Esophagus squamous epithelium (tissue), 4 donors: ENCODE measurements around the gene C11orf21.

Source experiments
- POLR2A ChIP-seq, 4 donors: fragments of 450-650 bp; IDR thresholded peaks; one replicate each; pipeline ENCODE4 v1.6.1; 2017; ENCODE audit warnings: antibody characterized with exemption in 4 of 4, mild to moderate bottlenecking in 4 of 4, moderate library complexity in 3 of 4
- TF ChIP-seq, protein P1 (sequence below), 6 experiments: fragments of 450-650 bp in 4 of 6; fragments of 200-600 bp in 2 of 6; sonication (generic) in 2 of 6; IDR thresholded peaks; one replicate each; pipeline ENCODE4 v1.5.1; 2016 to 2019; ENCODE audit warnings: antibody characterized with exemption in 6 of 6, mild to moderate bottlenecking in 4 of 6, moderate library complexity in 4 of 6

DNA sequence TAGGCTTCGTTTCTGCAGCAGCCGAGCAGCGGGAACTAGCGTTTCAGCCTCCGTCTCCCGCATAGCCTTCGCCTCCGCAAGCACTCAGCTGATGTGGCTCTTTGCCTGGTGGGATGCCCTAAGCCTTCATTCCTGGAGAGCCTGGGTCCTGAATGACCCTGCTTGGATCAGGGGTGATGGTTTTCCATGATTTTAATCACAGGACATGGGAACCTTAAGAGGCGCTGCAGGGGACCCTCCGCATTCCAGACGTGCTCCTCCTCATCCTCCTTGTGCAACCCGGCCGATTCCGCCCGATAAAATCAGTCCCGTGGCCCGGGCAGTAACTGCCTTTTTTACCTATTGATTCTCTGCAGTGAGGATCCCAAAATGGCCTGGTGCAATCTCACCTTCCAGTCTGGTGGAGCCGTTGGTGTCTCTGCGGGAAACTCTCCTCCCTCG lies 8.2 kb downstream of the C11orf21 start:
- TF ChIP-seq, protein P1, sequence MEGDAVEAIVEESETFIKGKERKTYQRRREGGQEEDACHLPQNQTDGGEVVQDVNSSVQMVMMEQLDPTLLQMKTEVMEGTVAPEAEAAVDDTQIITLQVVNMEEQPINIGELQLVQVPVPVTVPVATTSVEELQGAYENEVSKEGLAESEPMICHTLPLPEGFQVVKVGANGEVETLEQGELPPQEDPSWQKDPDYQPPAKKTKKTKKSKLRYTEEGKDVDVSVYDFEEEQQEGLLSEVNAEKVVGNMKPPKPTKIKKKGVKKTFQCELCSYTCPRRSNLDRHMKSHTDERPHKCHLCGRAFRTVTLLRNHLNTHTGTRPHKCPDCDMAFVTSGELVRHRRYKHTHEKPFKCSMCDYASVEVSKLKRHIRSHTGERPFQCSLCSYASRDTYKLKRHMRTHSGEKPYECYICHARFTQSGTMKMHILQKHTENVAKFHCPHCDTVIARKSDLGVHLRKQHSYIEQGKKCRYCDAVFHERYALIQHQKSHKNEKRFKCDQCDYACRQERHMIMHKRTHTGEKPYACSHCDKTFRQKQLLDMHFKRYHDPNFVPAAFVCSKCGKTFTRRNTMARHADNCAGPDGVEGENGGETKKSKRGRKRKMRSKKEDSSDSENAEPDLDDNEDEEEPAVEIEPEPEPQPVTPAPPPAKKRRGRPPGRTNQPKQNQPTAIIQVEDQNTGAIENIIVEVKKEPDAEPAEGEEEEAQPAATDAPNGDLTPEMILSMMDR (IDR thresholded peaks at IDR 0.05): no peak
- TF ChIP-seq POLR2A (IDR thresholded peaks at IDR 0.05): no peak
